Activated naive CD8-positive, alpha-beta T cell (primary cell): ENCODE results near the gene CCR9.
A peak's percentile ranks its signal among the peaks of the same experiment; 100 is the strongest.

Source experiments
- H3K27ac Mint-ChIP-seq: one replicate; pipeline ENCODE4 v1.8.0; 2021; ENCODE audit warnings: mixed read lengths
- H3K27me3 Mint-ChIP-seq: one replicate; pipeline ENCODE4 v1.8.0; 2021; ENCODE audit warnings: mixed read lengths
- H3K36me3 Mint-ChIP-seq: one replicate; pipeline ENCODE4 v1.8.0; 2021; ENCODE audit warnings: mixed read lengths
- H3K4me1 Mint-ChIP-seq: one replicate; pipeline ENCODE4 v1.8.0; 2021; ENCODE audit warnings: low read depth, mixed read lengths
- H3K4me3 Mint-ChIP-seq: one replicate; pipeline ENCODE4 v1.8.0; 2021; ENCODE audit warnings: mild to moderate bottlenecking, mixed read lengths
- H3K9me3 Mint-ChIP-seq: one replicate; pipeline ENCODE4 v1.8.0; 2021; ENCODE audit warnings: low read depth, mixed read lengths

Gene CCR9

DNA sequence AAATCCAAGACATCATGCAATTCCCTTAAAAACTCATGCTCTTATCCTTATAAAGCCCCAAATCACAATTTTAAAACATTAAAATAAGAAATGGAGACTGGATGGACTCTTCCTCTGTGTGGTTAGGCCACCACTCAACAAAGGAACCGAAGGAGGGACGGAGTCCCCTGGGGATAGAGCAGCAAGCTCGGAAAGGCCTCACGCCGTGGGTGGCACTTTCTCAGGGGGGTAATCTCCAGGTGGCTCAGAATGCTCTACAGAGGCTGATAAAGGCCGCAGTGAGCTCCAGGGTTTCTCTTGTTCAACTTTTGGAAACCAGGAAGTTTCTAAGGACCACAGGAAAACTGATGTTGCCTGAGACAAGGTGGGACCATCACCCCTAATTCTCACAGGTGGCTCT lies 23.2 kb downstream of the CCR9 start:
- Mint-ChIP-seq H3K27me3 (peaks cover 7% of the 10 kb centered on the region), H3K36me3 (peaks cover 24% of the 10 kb centered on the region), H3K4me1 (peaks cover 18% of the 10 kb centered on the region), H3K27ac (no peak overlapping the region), H3K9me3 (peaks cover 3% of the 10 kb centered on the region), H3K4me3 (no peak overlapping the region)

GRCh38 chr3:45910892-45911291 lies 24.5 kb downstream of the CCR9 start:
- H3K27me3 Mint-ChIP-seq, result peaks cover 7% of the 10 kb centered on the region
- peaks cover 28% of the 10 kb centered on the region for H3K4me1 Mint-ChIP-seq
- no peak overlapping the region for H3K27ac Mint-ChIP-seq
- H3K4me3 Mint-ChIP-seq, result no peak overlapping the region
- H3K9me3 Mint-ChIP-seq, result peaks cover 3% of the 10 kb centered on the region
- H3K36me3 Mint-ChIP-seq, result peaks cover 17% of the 10 kb centered on the region

- peaks cover 3% of the 10 kb centered on the region for H3K9me3 Mint-ChIP-seq
- no peak overlapping the region for H3K4me3 Mint-ChIP-seq
- H3K27ac Mint-ChIP-seq, result no peak overlapping the region
- peaks cover 7% of the 10 kb centered on the region for H3K27me3 Mint-ChIP-seq
- peaks cover 15% of the 10 kb centered on the region for H3K36me3 Mint-ChIP-seq
- H3K4me1 Mint-ChIP-seq, result peaks cover 34% of the 10 kb centered on the region
These were observed 25.3 kb downstream of the CCR9 start for GRCh38 chr3:45911511-45912226.

GRCh38 chr3:45912435-45912834 lies 26.1 kb downstream of the CCR9 start:
- H3K27ac Mint-ChIP-seq, result no peak overlapping the region
- peaks cover 32% of the 10 kb centered on the region for H3K4me1 Mint-ChIP-seq
- H3K27me3 Mint-ChIP-seq, result peaks cover 7% of the 10 kb centered on the region
- H3K4me3 Mint-ChIP-seq, result no peak overlapping the region
- H3K9me3 Mint-ChIP-seq, result peaks cover 3% of the 10 kb centered on the region
- peaks cover 12% of the 10 kb centered on the region for H3K36me3 Mint-ChIP-seq

- H3K27ac Mint-ChIP-seq, result no peak overlapping the region
- H3K9me3 Mint-ChIP-seq, result peaks cover 3% of the 10 kb centered on the region
- peaks cover 22% of the 10 kb centered on the region for H3K4me1 Mint-ChIP-seq
- peaks cover 5% of the 10 kb centered on the region for H3K27me3 Mint-ChIP-seq
- no peak overlapping the region for H3K4me3 Mint-ChIP-seq
- peaks cover 9% of the 10 kb centered on the region for H3K36me3 Mint-ChIP-seq
These were observed 28.2 kb downstream of the CCR9 start for GRCh38 chr3:45914362-45915058.

- Mint-ChIP-seq H3K27ac (no peak overlapping the region), H3K4me1 (peaks cover 22% of the 10 kb centered on the region)
These were observed 28.7 kb downstream of the CCR9 start for GRCh38 chr3:45915059-45915439.

DNA sequence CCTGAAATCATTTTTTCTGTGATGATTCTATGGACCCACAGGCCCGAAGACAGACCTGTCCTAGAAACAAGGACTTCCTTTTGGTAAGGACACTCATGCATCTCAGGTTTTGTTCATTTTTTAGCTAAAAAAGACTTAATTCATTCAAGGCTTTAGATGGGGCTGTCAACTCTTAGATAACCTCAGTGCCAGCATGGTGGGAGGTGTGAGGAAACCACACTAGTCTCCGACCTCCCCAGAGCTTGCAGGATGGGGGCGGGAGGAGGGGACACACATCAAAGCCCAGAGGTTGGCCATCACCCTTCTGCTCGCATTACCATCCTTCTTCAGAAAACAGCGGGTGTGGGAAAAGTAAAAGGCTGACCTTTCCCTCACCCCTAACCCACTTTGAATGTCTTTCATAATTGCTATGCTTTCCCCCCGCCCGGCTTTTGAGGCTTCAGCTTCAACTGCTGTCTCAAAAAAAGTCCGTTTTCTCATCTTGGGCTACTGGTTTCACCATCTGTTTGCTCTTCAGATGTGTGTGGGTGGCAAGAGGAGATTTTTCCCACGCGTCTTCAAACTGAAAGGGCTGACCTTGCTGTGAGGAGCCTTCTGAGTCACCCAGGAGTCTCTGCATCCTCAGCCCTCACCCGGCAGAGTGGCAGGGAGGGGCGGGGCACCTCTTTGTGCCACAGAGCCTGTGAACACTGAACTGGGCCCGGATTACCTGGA lies 29.3 kb downstream of the CCR9 start:
- Mint-ChIP-seq H3K27me3 (peaks cover 3% of the 10 kb centered on the region), H3K36me3 (peaks cover 6% of the 10 kb centered on the region), H3K4me1 (peaks cover 22% of the 10 kb centered on the region), H3K4me3 (peak overlapping the region; percentile 70), H3K9me3 (no peaks in the 10 kb centered on the region), H3K27ac (peak overlapping the region; percentile 58)

More at GRCh38 chr3:45915059-45915439, 28.7 kb downstream of the CCR9 start:
- Mint-ChIP-seq H3K9me3 (peaks cover 3% of the 10 kb centered on the region), H3K36me3 (peaks cover 7% of the 10 kb centered on the region), H3K4me3 (peak overlapping the region; percentile 70), H3K27me3 (peaks cover 5% of the 10 kb centered on the region)

GRCh38 chr3:45917146-45917898 lies 31.0 kb downstream of the CCR9 start:
- Mint-ChIP-seq H3K27me3 (peaks cover 1% of the 10 kb centered on the region), H3K36me3 (peaks cover 7% of the 10 kb centered on the region), H3K4me1 (peaks cover 31% of the 10 kb centered on the region), H3K4me3 (no peak overlapping the region), H3K9me3 (no peaks in the 10 kb centered on the region), H3K27ac (no peak overlapping the region)

GRCh38 chr3:45921158-45922038 lies 35.1 kb downstream of the CCR9 start:
- no peaks in the 10 kb centered on the region for H3K9me3 Mint-ChIP-seq
- no peaks in the 10 kb centered on the region for H3K27me3 Mint-ChIP-seq
- H3K4me1 Mint-ChIP-seq, result peaks cover 12% of the 10 kb centered on the region
- H3K4me3 Mint-ChIP-seq, result no peak overlapping the region
- H3K36me3 Mint-ChIP-seq, result peaks cover 7% of the 10 kb centered on the region
- H3K27ac Mint-ChIP-seq, result no peak overlapping the region

- no peak overlapping the region for H3K27ac Mint-ChIP-seq
- no peak overlapping the region for H3K4me3 Mint-ChIP-seq
These were observed 35.6 kb downstream of the CCR9 start for GRCh38 chr3:45922039-45922326.

GRCh38 chr3:45922950-45923590 lies 36.7 kb downstream of the CCR9 start:
- H3K4me3 Mint-ChIP-seq, result no peak overlapping the region
- no peaks in the 10 kb centered on the region for H3K9me3 Mint-ChIP-seq
- H3K27ac Mint-ChIP-seq, result no peak overlapping the region
- H3K27me3 Mint-ChIP-seq, result no peaks in the 10 kb centered on the region
- H3K36me3 Mint-ChIP-seq, result peaks cover 9% of the 10 kb centered on the region
- peaks cover 11% of the 10 kb centered on the region for H3K4me1 Mint-ChIP-seq

More at GRCh38 chr3:45922039-45922326, 35.6 kb downstream of the CCR9 start:
- H3K9me3 Mint-ChIP-seq, result no peaks in the 10 kb centered on the region
- peaks cover 7% of the 10 kb centered on the region for H3K36me3 Mint-ChIP-seq
- no peaks in the 10 kb centered on the region for H3K27me3 Mint-ChIP-seq
- H3K4me1 Mint-ChIP-seq, result peaks cover 11% of the 10 kb centered on the region

DNA sequence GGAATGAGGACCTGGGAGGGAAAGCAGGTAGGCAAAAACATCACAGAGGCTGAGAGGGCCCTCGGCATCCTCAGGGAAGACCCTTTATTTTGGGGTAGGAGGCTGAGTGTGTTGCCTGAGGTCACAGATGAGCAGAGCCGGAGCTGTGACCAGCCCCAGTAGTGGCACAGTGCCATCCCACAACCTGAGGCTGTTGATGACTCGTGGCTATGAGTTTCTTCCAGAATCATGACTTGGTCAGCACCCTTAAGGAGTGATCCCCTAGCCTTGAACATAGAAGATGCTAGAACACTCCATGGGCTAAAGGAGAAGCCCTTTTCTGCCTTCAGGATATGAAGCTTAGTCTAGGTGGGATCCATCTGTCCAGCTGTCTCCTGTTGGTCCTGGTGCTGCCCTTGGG lies 37.4 kb downstream of the CCR9 start:
- Mint-ChIP-seq H3K27ac (no peak overlapping the region), H3K27me3 (no peaks in the 10 kb centered on the region), H3K4me1 (peaks cover 9% of the 10 kb centered on the region), H3K4me3 (no peak overlapping the region), H3K36me3 (peaks cover 12% of the 10 kb centered on the region), H3K9me3 (no peaks in the 10 kb centered on the region)

GRCh38 chr3:45927881-45928280 lies 41.5 kb downstream of the CCR9 start:
- H3K36me3 Mint-ChIP-seq, result peaks cover 6% of the 10 kb centered on the region
- H3K27me3 Mint-ChIP-seq, result no peaks in the 10 kb centered on the region
- H3K9me3 Mint-ChIP-seq, result no peaks in the 10 kb centered on the region
- H3K4me3 Mint-ChIP-seq, result no peak overlapping the region
- H3K27ac Mint-ChIP-seq, result no peak overlapping the region
- no peaks in the 10 kb centered on the region for H3K4me1 Mint-ChIP-seq
